Stimulated activated CD8-positive, alpha-beta memory T cell treated with anti-CD3 and anti-CD28 coated beads, Interleukin-7, amount 100 ng/mL, for 4 hours (primary cell): ENCODE data around the gene SEPTIN14.
"Not testable (repeated sequence)": the region's sequence is repeated elsewhere in the genome, so short reads cannot be mapped to it uniquely, and the experiment has no call there.

ENCODE experiments used
- DNase-seq, 2 donors: peaks; one replicate each; pipeline ENCODE4 v3.0.0-alpha.2; 2020; ENCODE audit warnings: low read depth in 2 of 2

SEPTIN14 gene

GRCh38 chr7:55862652-55863051, at the start of gene SEPTIN14:
SEPTIN14 (minus strand) TSS chr7:55862752; CDS start chr7:55861996, 756 bp downstream.
- not testable (repeated sequence) for DNase-seq

- no peak for DNase-seq
Observed at GRCh38 chr7:55903985-55904759, 41.6 kb upstream of the SEPTIN14 start.

GRCh38 chr7:55901059-55901458, 38.5 kb upstream of the SEPTIN14 start:
- DNase-seq, result not testable (repeated sequence)

- DNase-seq, result no peak
Observed at GRCh38 chr7:55898287-55898686, 35.7 kb upstream of the SEPTIN14 start.

- no peak for DNase-seq
Observed at GRCh38 chr7:55895021-55895420, 32.5 kb upstream of the SEPTIN14 start.

- no peak for DNase-seq
Observed at GRCh38 chr7:55893940-55894339, 31.4 kb upstream of the SEPTIN14 start.

GRCh38 chr7:55888378-55888777, 25.8 kb upstream of the SEPTIN14 start:
- not testable (repeated sequence) for DNase-seq

GRCh38 chr7:55887821-55888247, 25.3 kb upstream of the SEPTIN14 start:
- DNase-seq, result peak in 1 of 2 donors; percentile 5

- no peak for DNase-seq
Observed at GRCh38 chr7:55884321-55884720, 21.8 kb upstream of the SEPTIN14 start.

GRCh38 chr7:55878691-55879090, 16.1 kb upstream of the SEPTIN14 start:
- no peak for DNase-seq

GRCh38 chr7:55877308-55877707, 14.8 kb upstream of the SEPTIN14 start:
- no peak for DNase-seq

- no peak for DNase-seq
Observed at GRCh38 chr7:55873765-55874164, 11.2 kb upstream of the SEPTIN14 start.

- no peak for DNase-seq
Observed at GRCh38 chr7:55871932-55872485, 9.5 kb upstream of the SEPTIN14 start.

- not testable (repeated sequence) for DNase-seq
Observed at GRCh38 chr7:55868989-55869388, 6.4 kb upstream of the SEPTIN14 start.

- DNase-seq, result not testable (repeated sequence)
Observed at GRCh38 chr7:55845164-55845563, 17.4 kb downstream of the SEPTIN14 start.

GRCh38 chr7:55838595-55838994, 24.0 kb downstream of the SEPTIN14 start:
- no peak for DNase-seq

GRCh38 chr7:55827577-55827976, 35.0 kb downstream of the SEPTIN14 start:
- DNase-seq, result no peak

GRCh38 chr7:55818686-55819085, 43.9 kb downstream of the SEPTIN14 start:
- no peak for DNase-seq

GRCh38 chr7:55797260-55797659, 65.3 kb downstream of the SEPTIN14 start:
- DNase-seq, result not testable (repeated sequence)

- no peak for DNase-seq
Observed at GRCh38 chr7:55794527-55794926, 68.0 kb downstream of the SEPTIN14 start.

- DNase-seq, result no peak
Observed at GRCh38 chr7:55792048-55792447, 70.5 kb downstream of the SEPTIN14 start.

GRCh38 chr7:55787796-55788195, 74.8 kb downstream of the SEPTIN14 start:
- DNase-seq, result no peak

- no peak for DNase-seq
Observed at GRCh38 chr7:55786901-55787300, 75.7 kb downstream of the SEPTIN14 start.
